Skin of body (tissue), 2 donors: ENCODE data around the gene ARL5C. TPM values are rescaled to one million over a fixed set of nuclear protein-coding genes. Genes with fewer than 3 reads are reported as not detected.

Source experiments
- DNase-seq: peaks from one replicate; lab custom pipeline; 2025; lab: John Stamatoyannopoulos, UW
- total RNA-seq: library from RNA; depleted of rRNA; stranded (reverse); fragments of >200 nt; gene quantifications from one replicate; pipeline ENCODE4 v1.2.3, GENCODE V29; 2014

Gene ARL5C
- not detected for total RNA-seq

- DNase-seq: no peak
Measured at GRCh38 chr17:39165841-39166349, at the start of gene ARL5C. Gene ARL5C, minus strand, starts transcription at chr17:39166161. Its CDS starts 401 bp downstream, at chr17:39165760.

GRCh38 chr17:39213852-39214251, 47.9 kb upstream of the ARL5C start:
- DNase-seq: no peak

GRCh38 chr17:39212841-39213480, 47.0 kb upstream of the ARL5C start:
- no peak for DNase-seq

- DNase-seq: no peak
Measured at GRCh38 chr17:39212195-39212810, 46.3 kb upstream of the ARL5C start.

- no peak for DNase-seq
Measured at GRCh38 chr17:39210093-39210434, 44.1 kb upstream of the ARL5C start.

GRCh38 chr17:39209317-39210092, 43.5 kb upstream of the ARL5C start:
- peak; percentile 24 for DNase-seq

- DNase-seq: no peak
Measured at GRCh38 chr17:39208893-39209292, 42.9 kb upstream of the ARL5C start.

GRCh38 chr17:39208136-39208535, 42.2 kb upstream of the ARL5C start:
- DNase-seq: no peak

GRCh38 chr17:39205112-39205526, 39.2 kb upstream of the ARL5C start:
- DNase-seq: no peak

GRCh38 chr17:39204245-39204644, 38.3 kb upstream of the ARL5C start:
- no peak for DNase-seq

- DNase-seq: no peak
Measured at GRCh38 chr17:39200957-39201510, 35.1 kb upstream of the ARL5C start.

- peak; percentile 95 for DNase-seq
Measured at GRCh38 chr17:39200070-39200879, 34.3 kb upstream of the ARL5C start, which contains the start of gene RPL19. Gene RPL19, plus strand, starts transcription at chr17:39200283. Its CDS starts 62 bp downstream, at chr17:39200345.

- no peak for DNase-seq
Measured at GRCh38 chr17:39199820-39200069, 33.8 kb upstream of the ARL5C start.

GRCh38 chr17:39198186-39198566, 32.2 kb upstream of the ARL5C start:
- no peak for DNase-seq

GRCh38 chr17:39197380-39198185, 31.6 kb upstream of the ARL5C start, which contains the start of gene CACNB1:
Gene CACNB1, minus strand, starts transcription at chr17:39197669. Its CDS starts 174 bp downstream, at chr17:39197495.
- peak; percentile 73 for DNase-seq

GRCh38 chr17:39196808-39197291, 30.9 kb upstream of the ARL5C start:
- no peak for DNase-seq

GRCh38 chr17:39196241-39196807, 30.4 kb upstream of the ARL5C start:
- DNase-seq: no peak

- no peak for DNase-seq
Measured at GRCh38 chr17:39195568-39196160, 29.7 kb upstream of the ARL5C start.

- DNase-seq: no peak
Measured at GRCh38 chr17:39194985-39195524, 29.1 kb upstream of the ARL5C start.
